Thyroid gland (tissue), 4 donors: Measurements from ENCODE around the gene PFKM.

Experiments
- CTCF ChIP-seq, 6 experiments: fragments of 200-600 bp in 3 of 6; fragments of 450-650 bp in 3 of 6; sonication (generic) in 3 of 6; IDR thresholded peaks; one replicate each; pipeline ENCODE4 v1.5.1; 2016 to 2019; ENCODE audit warnings: antibody characterized with exemption in 6 of 6, mild to moderate bottlenecking in 2 of 6, inconsistent platforms in 1 of 6, moderate library complexity in 1 of 6
- POLR2A ChIP-seq, 2 donors: fragments of 450-650 bp; IDR thresholded peaks; one replicate each; pipeline ENCODE4 v1.6.1; 2017; ENCODE audit warnings: antibody characterized with exemption in 2 of 2, mild to moderate bottlenecking in 2 of 2, moderate library complexity in 1 of 2

GRCh38 chr12:48128800-48129199 lies 9.6 kb downstream of the PFKM start:
- no peak for TF ChIP-seq CTCF (IDR thresholded peaks at IDR 0.05)
- no peak for TF ChIP-seq POLR2A (IDR thresholded peaks at IDR 0.05)
